ENCODE measurements around the gene G2E3. TPM values are rescaled to one million over a fixed set of nuclear protein-coding genes. Genes with fewer than 3 reads are reported as not detected.
A peak's percentile ranks its signal among the peaks of the same experiment; 100 is the strongest.
"Not testable (repeated sequence)": the region's sequence is repeated elsewhere in the genome, so short reads cannot be mapped to it uniquely, and the experiment has no call there.

The G2E3 gene, protein sequence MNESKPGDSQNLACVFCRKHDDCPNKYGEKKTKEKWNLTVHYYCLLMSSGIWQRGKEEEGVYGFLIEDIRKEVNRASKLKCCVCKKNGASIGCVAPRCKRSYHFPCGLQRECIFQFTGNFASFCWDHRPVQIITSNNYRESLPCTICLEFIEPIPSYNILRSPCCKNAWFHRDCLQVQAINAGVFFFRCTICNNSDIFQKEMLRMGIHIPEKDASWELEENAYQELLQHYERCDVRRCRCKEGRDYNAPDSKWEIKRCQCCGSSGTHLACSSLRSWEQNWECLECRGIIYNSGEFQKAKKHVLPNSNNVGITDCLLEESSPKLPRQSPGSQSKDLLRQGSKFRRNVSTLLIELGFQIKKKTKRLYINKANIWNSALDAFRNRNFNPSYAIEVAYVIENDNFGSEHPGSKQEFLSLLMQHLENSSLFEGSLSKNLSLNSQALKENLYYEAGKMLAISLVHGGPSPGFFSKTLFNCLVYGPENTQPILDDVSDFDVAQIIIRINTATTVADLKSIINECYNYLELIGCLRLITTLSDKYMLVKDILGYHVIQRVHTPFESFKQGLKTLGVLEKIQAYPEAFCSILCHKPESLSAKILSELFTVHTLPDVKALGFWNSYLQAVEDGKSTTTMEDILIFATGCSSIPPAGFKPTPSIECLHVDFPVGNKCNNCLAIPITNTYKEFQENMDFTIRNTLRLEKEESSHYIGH
- 25.2 and 33.6 TPM in 2 replicates for total RNA-seq

DNA sequence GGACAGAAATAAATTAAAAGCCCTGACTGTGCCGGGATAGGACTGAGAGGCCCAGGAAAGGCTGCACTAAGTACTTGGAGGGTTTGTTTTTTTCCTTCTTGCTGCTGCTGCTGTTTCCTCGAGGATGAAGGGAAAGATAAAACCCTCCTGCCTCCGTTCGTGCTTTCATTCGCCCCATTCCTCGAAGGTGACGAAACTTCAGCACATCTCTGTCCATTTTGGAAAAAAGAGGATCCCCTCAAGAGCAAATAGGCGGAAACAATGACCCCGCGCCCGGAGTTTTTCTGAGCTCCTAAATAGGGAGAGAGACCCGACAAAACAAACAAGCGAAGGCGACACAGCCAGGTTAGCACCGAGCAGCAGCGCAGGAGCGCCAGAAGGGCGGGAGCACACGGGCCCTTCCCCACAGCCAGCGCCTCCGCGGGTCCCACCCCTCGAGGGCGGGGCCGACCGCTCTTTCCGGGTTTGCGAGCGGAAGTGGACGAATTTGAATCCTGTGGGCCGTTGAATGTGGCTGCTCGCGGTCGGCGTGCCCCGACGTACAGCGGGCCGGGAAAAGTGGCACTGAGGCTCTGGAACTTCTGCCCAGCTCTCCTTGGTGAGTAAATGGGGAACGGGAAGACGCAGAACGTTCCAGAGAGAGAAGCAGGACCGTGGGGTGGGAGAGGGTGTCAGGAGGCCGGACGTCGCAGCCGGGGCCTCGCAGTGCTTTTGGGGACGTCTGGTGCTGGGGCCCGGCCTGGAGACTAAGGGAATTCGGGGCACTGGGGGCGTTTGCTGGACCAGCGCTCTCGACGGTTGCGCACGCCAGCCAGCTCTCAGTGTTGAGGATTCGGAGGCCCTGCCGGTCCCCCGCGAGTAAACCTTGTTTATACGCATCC, at the start of gene G2E3:
TSS of gene G2E3 (plus strand) at position 484 of the 881 bp plus-strand sequence. CDS start 21,922 bp downstream, outside the sequence.
- DNase-seq (ENCODE audit: low read depth) = peak; percentile 68

DNA sequence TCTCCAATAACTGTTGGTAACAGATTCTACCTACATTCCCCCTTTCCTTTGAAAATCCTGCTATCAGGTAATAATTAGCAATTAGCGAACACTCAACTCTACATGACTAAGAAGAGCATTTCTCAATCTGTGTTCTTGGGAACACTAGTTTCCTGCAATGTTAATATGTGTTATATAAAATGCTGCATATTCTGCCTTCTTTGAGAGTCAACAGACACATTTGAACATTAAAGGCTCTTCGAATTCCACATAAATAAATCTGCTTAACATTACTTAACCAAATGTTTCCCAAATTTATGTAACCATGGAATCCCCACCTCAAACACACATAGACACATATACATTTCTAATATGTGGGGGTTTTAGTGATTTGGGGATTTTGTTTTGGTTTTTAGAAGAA, 41.2 kb upstream of the G2E3 start:
- DNase-seq (ENCODE audit: low read depth) = no peak

DNA sequence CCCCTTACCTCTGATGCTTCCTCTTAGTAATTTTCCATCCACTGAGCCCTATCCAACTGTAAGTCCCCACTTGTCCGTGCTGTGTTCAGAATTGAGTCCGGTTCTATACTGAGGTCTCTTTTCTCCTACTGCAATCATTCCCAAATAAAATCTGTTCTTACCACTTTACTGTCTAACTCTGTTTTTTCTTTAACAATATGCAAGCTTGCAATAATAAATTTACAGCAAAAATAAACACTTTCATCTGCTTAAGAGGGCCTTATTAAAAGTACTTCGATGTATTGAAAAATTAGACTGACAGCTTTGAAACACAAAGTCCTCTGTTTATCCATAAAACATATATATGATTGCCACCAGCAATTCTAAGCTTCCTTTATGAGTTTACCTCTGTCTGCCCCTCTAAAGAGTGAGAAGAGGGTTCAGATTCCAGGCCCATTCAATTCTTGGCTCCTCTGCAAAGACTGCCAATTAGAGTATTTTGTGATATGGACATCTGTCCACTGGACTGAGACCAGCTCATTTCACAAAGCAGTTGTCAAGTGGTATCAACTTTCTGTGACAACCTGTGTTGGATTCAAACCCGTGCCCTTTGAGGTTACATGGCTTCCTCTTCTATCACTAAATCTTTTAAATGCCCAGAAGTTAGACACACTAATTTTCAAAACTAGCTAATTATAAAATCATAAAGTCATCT, 39.9 kb upstream of the G2E3 start:
- no peak for DNase-seq (ENCODE audit: low read depth)

DNA sequence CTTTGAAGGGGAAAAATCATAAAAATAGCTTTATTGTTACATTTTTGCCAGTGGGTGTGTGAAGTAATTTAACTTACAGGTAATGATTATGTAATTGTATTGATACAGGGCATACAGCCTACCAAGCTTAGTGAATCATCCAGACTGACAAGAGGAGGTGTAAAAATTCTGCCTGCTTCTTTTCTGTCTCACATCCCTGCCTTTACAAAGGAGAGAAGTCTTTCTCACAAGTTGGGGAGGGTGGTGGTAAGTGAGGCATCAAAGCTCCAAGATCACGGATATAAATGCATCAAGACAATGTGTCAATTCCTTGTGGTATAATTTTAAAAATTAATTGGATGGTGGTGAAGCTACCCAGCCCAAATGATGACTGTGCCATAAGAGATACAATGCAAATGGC, 39.0 kb upstream of the G2E3 start:
- no peak for DNase-seq (ENCODE audit: low read depth)

DNA sequence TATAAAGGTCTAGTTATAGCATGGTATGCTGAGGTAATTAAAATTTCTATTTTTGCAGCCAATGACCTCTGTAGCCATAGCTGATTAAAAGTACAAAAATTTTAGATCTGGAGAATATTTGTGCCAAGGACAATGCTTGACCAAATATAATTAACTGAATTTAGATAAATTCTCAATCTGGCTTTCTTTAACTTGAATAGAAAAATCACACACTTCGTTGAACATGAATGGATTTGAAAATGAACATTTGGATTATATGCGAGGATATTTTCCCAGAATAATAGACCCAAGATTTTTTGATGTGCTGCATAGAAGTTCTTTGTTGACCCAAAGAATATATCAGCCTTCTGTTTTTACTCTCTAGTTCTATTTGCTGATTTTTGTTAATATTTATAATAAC, 38.4 kb upstream of the G2E3 start:
- no peak for DNase-seq (ENCODE audit: low read depth)

DNA sequence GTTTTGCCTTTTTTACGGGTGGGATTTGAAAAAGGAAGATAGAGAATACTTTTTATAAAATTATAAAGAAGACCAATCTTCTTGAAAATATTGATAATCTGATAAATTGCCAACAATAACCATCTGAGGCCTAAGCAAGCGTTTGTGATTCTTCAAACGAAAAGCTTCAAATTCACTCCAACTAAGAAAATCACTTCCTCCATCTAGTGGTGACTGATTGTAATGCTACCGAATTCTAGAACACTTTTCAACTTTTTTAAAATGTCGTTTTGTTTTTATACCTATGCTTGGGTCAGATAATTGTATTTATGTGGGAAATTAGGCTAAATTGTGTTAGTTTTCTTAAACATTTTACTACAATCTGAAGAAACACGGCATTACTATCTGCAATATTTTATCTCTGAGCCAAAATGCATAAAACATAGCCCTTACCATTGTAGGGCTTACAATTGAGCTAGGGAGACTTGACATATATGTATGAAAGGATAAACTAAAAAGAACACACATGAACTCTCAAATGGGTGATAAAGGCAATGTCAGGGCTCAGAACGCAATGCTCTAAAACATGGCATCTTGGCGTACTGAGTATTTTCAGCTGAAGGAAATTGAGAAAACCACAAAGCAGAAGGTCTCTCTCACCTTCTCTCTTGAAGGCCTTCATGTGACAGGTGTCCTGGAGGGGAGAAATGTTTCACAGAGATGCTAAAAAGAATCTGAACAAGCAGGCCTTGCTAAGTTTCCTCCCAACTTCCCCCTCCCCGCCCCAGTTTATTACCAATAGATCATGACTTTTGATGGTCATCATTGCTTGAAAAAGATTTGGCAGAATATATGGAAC, 36.8 kb upstream of the G2E3 start:
- peak; percentile 62 for DNase-seq (ENCODE audit: low read depth)

DNA sequence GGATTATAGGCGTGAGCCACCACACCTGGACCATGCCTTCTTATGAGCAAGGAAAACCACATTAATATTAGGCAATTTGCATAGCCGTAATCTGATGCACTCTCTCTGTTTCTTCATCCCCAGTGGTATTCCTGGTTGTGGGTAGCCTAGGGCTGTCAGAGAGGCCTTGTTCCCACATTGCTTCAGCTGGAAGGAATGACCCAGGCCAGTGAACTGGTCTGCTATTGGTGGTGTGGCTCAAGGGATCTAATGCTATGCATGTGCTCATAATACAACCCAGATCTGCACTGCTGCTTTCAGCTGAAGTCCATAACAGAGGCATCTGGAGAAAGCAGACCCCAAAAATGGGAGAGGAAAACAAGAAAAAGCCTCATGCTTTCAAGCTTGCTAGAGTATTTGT, 33.1 kb upstream of the G2E3 start:
- no peak for DNase-seq (ENCODE audit: low read depth)

DNA sequence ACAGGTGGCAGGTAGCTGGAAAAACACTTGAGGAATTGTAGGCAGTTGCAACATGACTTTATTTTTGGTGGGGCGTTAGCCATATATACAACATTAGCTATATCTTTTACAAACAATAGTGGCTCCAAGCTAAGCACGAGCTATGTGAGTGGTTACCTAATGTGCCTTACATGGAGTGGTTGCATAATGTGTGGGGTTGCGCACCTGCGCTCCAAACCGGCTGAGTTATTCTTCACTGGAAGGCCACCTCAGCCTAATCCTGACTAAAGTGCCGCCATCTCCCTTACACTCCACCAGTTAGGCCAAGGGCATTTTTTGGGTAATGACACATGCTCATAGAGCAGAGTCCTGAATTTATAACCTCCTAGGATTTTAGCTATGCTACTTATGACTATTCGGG, 31.8 kb upstream of the G2E3 start:
- DNase-seq (ENCODE audit: low read depth) = no peak

DNA sequence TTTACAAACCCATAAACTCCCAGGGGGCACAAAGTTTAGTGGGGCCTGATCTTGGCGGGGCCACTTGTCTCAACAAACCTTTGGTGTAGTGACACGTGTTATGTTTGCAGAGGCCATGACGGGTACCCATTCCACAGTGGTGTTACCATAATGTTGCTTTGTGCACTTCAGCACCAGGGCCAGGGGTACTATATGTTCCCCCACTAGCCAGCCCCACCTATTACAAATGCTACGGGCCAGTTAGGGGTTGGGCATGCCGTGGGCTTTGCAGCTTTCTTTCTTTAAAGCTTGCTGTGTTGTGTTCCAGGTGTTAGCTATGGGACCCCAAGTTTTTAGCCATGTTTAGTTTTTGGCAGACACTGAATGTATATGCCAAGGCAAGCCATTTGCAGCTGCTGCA, 30.8 kb upstream of the G2E3 start:
- no peak for DNase-seq (ENCODE audit: low read depth)

DNA sequence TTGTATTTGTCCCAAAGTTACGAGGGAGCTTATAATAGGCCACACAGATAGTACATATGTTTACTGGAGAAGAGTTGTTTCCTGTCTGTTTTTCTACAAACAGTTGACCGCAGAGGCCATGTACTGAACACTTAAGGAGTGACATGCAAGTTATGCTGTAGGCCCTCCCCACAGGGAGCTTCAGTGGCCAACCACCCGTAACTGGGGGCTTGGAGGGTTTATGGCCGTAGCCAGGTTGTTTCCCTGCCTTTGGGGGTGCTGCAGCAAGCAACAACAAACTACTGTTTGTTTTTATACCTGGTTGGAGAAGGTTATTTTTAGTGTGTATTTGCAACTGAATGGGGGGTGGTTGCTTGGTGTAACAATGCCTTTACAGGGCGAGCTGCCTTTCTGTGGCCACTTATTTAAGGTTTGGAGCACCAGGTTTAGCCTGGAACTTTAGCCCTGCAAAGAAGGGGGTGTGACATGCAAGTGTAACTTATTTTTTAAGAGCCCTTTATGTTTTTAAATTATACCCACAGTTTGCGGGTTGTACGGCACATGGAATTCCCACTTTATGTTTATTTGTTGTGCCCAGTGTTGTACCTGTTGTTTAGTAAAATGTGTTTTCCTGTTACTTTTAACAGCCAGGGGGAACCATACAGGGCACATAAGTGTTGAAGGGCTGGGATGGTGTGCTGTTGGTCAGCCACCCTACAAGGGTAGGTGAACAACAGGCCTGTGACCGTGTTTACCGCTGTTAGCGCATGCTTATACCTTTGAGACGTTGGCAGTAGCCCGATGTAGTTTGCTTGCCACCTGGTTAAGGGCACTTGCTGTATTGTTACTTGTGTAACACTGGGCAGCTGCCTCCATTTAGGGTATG, 29.9 kb upstream of the G2E3 start:
- no peak for DNase-seq (ENCODE audit: low read depth)

DNA sequence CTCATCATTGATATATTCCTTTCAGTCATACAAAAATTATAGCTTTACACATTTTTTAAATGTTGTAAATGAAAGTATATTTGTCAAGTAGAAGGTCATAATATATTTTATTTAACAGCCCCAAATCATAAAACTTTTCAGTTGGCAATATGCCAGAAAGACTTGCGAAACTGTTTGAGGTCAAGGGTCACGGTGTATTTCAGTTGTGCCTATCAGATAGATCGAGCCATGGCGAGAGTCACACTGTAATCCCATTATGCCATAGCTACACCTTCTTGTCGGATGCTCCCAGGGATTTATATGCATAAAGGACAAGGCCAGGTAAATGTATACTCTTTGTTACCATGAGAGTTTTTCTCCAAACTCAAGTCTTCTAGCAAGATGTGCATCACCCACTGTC, 26.7 kb upstream of the G2E3 start:
- DNase-seq (ENCODE audit: low read depth) = no peak

DNA sequence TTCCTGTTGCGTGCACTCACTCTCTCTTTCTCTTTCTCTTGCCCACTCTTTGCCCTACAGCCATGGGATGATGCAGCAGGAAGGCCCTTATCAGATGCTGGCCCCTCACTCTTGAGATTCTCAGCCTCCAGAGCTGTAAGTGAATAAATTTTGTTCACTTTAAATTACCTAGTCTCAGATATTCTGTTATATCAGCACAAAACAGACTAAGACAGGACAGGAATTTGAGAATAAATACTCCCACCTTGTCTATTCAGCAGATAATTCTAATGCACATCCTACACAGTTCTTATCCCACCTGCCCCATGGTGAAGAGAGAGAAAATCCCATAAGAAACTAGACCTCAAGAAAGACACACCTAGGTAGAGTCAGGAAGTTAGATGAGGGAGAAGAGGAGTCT, 25.8 kb upstream of the G2E3 start:
- no peak for DNase-seq (ENCODE audit: low read depth)

DNA sequence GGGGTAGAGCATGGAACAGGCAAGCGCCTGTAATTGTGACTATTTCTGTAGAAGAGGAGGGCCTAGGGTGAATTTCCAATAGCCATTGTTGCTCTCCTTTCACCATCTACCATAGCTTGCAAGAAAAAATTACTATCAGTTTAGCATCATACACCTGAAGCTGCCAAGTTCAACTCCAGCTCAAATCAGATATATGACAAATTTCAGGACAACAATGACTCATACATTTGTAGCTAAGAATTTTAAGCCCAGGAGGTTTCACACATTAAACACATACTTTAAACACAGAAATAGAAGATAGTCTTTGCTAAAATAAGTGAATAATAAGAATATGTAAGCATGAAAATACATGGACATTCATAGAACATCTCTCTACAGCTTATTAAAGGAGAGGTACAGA, 17.6 kb upstream of the G2E3 start:
- peak; percentile 26 for DNase-seq (ENCODE audit: low read depth)

DNA sequence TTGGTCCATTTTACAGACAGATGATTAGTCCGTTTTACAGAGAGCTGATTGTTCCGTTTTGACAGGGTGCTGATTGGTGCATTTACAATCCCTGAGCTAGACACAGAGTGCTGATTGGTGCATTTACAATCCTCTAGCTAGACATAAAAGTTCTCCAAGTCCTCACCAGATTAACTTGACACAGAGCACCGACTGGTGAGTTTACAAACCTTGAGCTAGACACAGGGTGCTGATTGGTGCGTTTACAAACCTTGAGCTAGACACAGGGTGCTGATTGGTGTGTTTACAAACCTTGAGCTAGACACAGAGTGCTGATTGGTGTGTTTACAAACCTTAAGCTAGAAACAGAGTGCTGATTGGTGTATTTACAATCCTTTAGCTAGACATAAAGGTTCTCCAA, 12.2 kb upstream of the G2E3 start:
- not testable (repeated sequence) for DNase-seq (ENCODE audit: low read depth)

DNA sequence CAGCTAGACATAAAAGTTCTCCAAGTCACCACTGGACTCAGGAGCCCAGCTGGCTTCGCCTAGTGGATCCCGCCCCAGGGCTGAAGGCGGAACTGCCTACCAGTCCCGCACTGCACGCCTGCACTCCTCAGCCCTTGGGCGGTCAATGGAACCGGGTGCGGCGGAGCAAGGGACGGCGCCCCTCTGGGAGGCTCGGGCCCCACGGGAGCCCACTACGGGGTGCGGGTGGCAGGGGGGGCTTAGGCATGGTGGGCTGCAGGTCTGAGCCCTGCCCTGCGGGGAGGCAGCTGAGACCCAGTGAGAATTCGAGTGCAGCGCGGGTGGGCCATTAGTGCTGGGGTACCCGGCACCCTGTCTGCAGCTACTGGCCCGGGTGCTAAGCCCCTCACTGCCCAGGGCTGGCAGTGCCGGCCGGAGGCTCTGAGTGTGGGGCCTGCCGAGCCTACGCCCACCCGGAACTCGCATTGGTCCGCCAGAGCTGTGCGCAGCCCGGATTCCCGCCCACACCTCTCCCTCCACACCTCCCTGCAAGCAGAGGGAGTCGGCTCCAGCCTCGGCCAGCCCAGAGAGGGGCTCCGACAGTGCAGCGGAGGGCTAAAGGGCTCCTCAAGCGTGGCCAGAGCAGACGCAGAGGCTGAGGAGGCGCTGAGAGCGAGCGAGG, 11.4 kb upstream of the G2E3 start:
- DNase-seq (ENCODE audit: low read depth) = no peak

DNA sequence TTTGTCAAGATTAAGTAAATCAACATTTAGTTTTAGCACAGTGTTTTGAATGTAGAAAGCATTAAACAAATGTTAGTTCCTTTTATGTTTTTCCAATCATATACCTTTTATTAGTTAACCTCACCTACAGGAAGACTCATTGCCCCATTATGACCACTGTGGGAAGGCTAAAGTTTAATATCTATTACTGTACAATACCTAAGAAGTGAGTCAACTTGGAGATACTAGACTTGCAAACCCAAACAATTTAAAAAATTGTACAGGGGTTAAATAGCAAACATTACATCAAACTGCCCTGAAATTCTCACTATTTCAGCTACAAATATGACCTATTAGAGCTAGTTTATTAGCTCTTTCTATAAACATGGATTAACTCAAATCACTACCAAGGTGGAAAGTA, 8.6 kb upstream of the G2E3 start:
- peak; percentile 62 for DNase-seq (ENCODE audit: low read depth)

DNA sequence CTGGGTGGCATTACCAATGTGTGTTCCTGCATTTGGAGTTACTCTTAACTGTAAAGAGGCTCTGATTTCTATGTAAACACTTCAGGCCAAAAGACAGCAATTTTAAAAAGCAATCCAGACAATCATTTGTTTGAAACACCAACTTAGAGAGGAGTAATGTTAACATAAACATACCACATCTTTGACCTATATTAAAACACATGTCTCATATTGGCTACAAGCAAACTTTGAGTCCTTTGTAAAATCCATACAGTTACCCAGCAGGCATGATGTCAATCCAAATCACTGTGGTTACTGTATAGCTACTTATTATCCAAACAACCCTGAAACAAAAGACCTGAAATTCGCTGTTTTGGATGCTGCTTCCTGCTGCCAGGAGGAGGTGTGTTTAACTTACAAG, 7.5 kb upstream of the G2E3 start:
- DNase-seq (ENCODE audit: low read depth) = peak; percentile 32

DNA sequence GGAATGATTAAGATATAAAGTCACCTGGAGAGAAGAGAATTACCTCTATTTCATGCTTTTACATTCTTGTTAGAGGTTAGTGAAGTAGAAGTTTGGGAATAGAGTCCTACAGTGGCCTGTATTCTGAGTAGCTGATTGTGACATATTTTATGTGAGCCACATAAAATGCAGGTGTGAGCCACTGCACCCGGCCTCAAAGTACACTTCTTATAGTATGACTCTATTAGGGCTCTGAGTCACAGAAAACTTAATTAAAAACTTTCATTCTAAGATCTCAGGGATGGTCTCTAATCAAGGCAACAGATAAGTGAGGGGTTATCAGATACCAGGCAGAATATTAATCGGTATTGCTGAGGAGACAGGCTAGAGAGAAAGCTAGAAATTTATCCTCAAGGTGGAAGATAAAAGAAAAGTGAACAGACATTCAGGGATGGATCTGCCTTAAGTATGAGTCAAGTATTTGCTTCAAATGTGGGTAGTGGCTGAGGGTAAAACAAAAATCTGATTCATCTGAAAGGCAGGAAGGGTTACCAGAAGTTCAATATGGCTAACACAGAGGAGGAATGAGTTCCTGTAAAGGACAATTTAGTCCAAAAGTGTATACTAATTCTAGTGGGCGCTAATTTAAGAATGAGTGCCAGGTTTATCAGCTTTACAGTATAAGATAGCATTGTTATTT, 5.5 kb upstream of the G2E3 start:
- peak; percentile 77 for DNase-seq (ENCODE audit: low read depth)

DNA sequence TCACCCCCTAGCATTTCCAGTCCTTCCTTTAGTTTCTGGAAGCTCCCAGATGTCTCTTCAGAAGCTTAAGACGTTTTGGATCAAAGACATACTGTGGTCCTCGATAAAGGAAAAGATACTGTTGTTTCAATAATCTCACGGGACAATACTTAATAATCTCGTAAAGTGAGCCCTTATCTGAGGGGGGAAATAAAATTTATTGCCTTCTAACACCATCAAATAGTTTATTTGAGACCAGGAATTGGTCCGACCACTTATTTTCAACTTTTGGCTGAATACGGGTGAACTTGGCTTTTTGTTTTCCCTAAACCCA, 640 bp upstream of the G2E3 start:
- no peak for DNase-seq (ENCODE audit: low read depth)

All from renal cortical epithelial cell (primary cell).